Activated T-cell treated with anti-CD3 and anti-CD28 coated beads, Interleukin-2, amount 50 U/mL, for 72 hours (primary cell): Measurements from ENCODE around the gene FMNL2. TPM values are rescaled to one million over a fixed set of nuclear protein-coding genes. Genes with fewer than 3 reads are reported as not detected.

Source experiments
- ATAC-seq, 2 donors: fragments of 150-1000 bp; cut with Tn5 transposase; replicated peaks in 1 of 2; 2 replicates each; pipeline ENCODE4 v1.10.0; 2021; ENCODE audit warnings: moderate library complexity in 2 of 2, mild to moderate bottlenecking in 1 of 2
- DNase-seq, 2 donors: peaks; one replicate each; pipeline ENCODE4 v3.0.0; 2021 to 2022; ENCODE audit warnings: mixed read lengths in 1 of 2
- H3K27ac Mint-ChIP-seq: one replicate; pipeline ENCODE4 v1.8.0; 2022; ENCODE audit warnings: mild to moderate bottlenecking, moderate library complexity, mixed read lengths
- H3K27me3 Mint-ChIP-seq: one replicate; pipeline ENCODE4 v1.8.0; 2022; ENCODE audit warnings: low read depth, mixed read lengths
- H3K36me3 Mint-ChIP-seq, 2 donors: one replicate each; pipeline ENCODE4 v1.8.0; 2022; ENCODE audit warnings: mixed read lengths in 2 of 2, mild to moderate bottlenecking in 1 of 2; ENCODE audit not compliant: insufficient read depth in 2 of 2
- H3K4me1 Mint-ChIP-seq: one replicate; pipeline ENCODE4 v1.8.0; 2022; ENCODE audit warnings: low read depth, mixed read lengths
- H3K4me3 Mint-ChIP-seq, 2 donors: one replicate each; pipeline ENCODE4 v1.8.0; 2022; ENCODE audit warnings: mild to moderate bottlenecking in 2 of 2, mixed read lengths in 2 of 2, moderate library complexity in 2 of 2
- H3K9me3 Mint-ChIP-seq, 2 donors: one replicate each; pipeline ENCODE4 v1.8.0; 2022; ENCODE audit warnings: mixed read lengths in 2 of 2
- total RNA-seq, 2 donors: library from RNA; stranded (reverse); gene quantifications; one replicate each; pipeline ENCODE4 v1.2.3, GENCODE V29; 2022

Gene FMNL2
- total RNA-seq, 2 donors from 2014 or later: 3.5 to 4.7 TPM

DNA sequence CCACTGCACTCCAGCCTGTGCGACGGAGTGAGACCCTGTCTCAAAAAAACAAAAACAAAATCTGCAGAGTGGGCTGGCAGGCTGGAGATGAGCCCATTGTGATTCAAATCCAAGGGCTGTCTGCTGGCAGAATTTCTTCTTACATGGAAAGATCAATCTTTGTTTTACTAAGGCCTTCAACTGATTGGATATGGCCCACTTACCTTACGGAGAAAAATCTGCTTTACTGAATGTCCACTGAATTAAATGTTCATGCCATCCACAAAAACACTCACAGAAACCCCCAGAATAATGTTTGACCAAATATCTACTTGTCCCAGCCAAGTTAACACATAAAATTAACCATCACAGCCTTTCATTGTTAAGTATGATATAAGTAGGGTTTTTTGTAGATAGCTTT, 8.3 kb upstream of the FMNL2 start:
- H3K4me3 Mint-ChIP-seq: no peak overlapping the region

DNA sequence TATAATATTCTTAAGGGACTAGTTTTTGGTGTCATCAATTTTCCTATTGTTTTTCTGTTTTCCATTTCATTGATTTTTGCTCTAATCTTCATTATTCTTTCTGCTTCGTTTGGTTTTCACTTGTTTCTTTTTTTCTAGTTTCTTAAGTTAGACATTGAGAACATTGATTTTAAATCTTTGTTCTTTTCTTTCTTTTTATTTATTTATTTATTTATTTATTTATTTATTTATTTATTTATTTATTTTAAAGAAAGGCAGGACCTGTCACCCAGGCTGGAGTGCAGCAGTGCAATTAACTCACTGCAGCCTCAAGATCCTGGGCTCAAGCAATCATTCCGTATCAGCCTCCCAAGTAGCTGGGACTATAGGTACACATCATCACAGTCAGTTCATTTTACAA, 7.0 kb upstream of the FMNL2 start:
- H3K27me3 Mint-ChIP-seq: no peaks in the 10 kb centered on the region
- no peaks in the 10 kb centered on the region for H3K36me3 Mint-ChIP-seq
- DNase-seq: no peak

More for the DNA sequence above, 8.3 kb upstream of the FMNL2 start:
- Mint-ChIP-seq H3K36me3 (no peaks in the 10 kb centered on the region), H3K9me3 (no peaks in the 10 kb centered on the region), H3K4me1 (no peaks in the 10 kb centered on the region), H3K27me3 (no peaks in the 10 kb centered on the region), H3K27ac (no peak overlapping the region)
- DNase-seq: no peak
- ATAC-seq: no peak

DNA sequence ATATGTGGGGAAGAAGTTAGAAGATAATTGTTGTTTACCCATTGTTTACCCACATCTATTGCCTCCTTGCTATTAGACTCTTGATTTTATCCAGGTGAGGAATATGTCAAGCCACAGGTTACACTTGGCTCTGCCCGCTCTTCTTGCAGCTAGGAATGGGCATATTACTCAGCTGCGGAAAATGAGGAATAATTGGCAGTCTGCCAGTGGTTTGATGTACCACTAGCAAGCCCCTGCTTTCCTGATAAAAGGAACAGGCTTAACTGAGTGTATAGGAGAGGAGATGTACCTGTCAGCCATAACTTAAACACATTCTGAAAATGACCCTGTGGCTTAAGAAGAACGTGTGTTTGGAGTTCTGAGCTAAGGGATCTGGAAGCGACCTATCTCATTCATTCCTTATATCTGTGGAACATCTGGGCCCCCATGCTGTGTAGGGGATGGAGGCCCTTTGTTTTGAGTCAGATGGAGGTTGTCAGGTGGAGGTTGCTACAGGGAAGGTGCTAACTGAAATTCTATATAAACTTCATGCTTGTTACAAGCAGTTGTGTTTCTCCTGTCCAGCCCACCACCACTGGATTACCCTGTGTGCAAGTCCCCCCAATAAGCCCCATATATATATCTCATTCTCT, 4.6 kb upstream of the FMNL2 start:
- H3K27ac Mint-ChIP-seq: no peak overlapping the region
- no peak overlapping the region for H3K4me3 Mint-ChIP-seq
- peaks cover 9% of the 10 kb centered on the region for H3K4me1 Mint-ChIP-seq

More for the DNA sequence above, 7.0 kb upstream of the FMNL2 start:
- Mint-ChIP-seq H3K4me3 (no peak overlapping the region), H3K9me3 (no peaks in the 10 kb centered on the region), H3K4me1 (no peaks in the 10 kb centered on the region), H3K27ac (no peak overlapping the region)
- no peak for ATAC-seq

DNA sequence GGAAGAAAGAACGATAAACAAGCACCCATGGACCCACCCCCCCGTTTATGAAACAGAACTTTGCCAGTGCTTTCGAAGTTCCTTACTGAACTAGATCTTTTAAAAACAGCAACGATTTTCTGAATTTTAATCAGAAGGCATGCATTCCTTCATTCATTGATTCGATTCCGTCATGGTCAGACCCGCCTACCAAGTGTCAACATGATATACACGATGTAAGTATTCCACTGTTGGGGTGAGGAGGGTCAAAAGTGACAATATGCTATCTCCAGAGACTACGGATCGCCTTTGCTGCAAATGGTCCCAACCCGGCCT, 316 bp upstream of the FMNL2 start:
- ATAC-seq: no peak
- H3K27ac Mint-ChIP-seq: no peak overlapping the region
- peaks cover 0 to 4% of the 10 kb centered on the region in 2 donors for H3K36me3 Mint-ChIP-seq
- H3K27me3 Mint-ChIP-seq: peaks cover 39% of the 10 kb centered on the region
- H3K4me3 Mint-ChIP-seq: peak overlapping the region; percentile 87 to 90
- DNase-seq: no peak
- H3K4me1 Mint-ChIP-seq: peaks cover 18% of the 10 kb centered on the region
- no peaks in the 10 kb centered on the region for H3K9me3 Mint-ChIP-seq

More for the DNA sequence above, 4.6 kb upstream of the FMNL2 start:
- no peak for DNase-seq
- Mint-ChIP-seq H3K9me3 (no peaks in the 10 kb centered on the region), H3K27me3 (peaks cover 19% of the 10 kb centered on the region), H3K36me3 (no peaks in the 10 kb centered on the region)
- ATAC-seq: no peak

DNA sequence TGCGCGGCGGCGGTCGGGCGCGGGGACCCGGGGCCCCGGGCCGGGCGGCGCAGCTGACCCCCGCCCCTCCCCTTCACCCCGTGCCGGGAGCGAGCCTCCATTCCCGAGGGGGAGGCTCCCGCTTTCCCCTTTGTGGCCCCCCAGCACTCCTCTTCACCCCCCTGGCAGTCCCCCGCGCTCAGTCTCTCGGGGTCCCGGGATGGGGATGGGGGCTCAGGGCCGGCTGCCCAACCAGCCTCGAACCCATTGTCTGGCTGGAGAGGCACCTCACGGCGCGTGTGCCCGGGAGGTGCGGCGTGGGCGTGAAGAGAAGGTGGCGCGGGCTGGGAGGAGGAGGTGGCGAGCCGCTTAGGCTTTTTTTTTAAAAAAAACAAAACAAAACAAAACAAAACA, 748 bp downstream of the FMNL2 start:
- H3K4me3 Mint-ChIP-seq: peak overlapping the region; percentile 92 to 93
- H3K36me3 Mint-ChIP-seq: peaks cover 0 to 4% of the 10 kb centered on the region in 2 donors
- H3K4me1 Mint-ChIP-seq: peaks cover 18% of the 10 kb centered on the region
- no peaks in the 10 kb centered on the region for H3K9me3 Mint-ChIP-seq
- peak; percentile 24 to 33 for DNase-seq
- no peak overlapping the region for H3K27ac Mint-ChIP-seq
- peaks cover 43% of the 10 kb centered on the region for H3K27me3 Mint-ChIP-seq
- ATAC-seq: peak in 1 of 2 donors; percentile 2

DNA sequence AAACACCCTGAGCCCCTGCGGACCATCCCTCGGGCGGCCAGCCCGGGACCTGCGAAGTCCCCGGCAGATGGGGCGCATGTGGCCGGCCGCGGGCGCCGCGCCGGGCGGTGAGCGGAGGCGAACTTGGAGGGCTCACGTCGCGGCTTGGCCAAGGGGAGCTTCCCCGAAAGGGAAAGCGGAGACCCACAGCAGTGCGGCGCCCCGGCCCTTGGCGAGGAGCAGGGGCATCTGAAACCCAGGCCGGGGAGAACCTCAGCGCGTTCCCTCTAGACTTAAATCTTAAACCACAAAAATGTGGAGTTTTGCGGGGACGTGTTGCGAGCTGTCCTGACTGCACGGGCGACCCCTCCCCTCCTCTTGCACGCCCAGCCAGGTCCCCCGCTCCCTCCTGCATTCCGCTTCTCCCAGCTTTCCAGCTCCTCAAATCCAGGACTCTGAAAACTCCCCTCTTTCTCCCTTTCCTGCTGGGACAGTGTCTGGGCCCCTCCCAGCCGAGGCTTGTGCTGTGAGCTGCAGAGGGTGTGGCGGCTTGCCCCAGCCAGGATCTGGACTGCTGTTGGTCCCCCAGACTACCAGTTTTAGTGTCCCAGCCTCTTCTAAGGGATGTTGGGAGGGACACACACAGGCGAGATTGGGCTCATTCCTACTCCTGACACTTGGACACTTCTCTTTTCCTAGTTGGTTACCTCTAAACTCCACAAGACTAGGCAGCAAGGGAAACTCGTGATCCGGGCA, 1.3 kb downstream of the FMNL2 start:
- Mint-ChIP-seq H3K27ac (peak overlapping the region; percentile 75), H3K4me1 (peaks cover 18% of the 10 kb centered on the region), H3K36me3 (peaks cover 0 to 4% of the 10 kb centered on the region in 2 donors), H3K27me3 (peaks cover 43% of the 10 kb centered on the region), H3K9me3 (no peaks in the 10 kb centered on the region), H3K4me3 (peak overlapping the region; percentile 92 to 93)
- ATAC-seq: peak in 1 of 2 donors; percentile 20
- peak; percentile 24 to 30 for DNase-seq

DNA sequence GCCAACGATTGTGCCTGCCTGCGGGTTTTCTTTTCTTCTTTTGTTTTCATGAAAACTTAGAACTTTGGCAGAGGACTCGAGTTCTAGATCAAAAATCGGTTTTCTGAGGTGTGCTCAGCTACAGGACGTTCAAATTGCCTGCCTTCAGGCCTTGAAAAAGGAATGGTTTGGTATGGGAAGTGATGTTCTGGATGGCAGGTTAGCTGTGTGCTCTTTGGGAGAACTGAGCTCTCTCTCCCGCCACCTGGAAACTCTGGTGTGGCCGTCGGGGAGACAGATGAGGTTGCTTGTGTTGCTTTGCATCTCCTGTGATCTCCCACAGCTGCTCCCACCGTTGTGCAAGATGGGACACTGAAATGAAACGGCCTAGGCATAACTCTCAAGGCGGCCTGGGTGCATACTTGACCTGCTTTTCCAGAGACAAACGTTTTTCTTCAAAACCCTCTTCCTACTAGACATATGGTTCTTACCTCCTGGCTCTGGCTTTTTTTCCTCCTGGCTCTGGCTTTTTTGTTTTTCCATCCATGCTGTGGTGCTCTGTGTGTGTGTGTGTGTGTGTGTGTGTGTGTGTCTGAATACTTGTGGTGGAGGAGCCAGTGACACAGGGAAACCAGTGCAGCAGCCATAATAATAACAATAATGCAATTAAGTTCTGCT, 2.0 kb downstream of the FMNL2 start:
- Mint-ChIP-seq H3K27ac (no peak overlapping the region), H3K4me1 (peaks cover 18% of the 10 kb centered on the region), H3K27me3 (peaks cover 43% of the 10 kb centered on the region), H3K4me3 (peak overlapping the region; percentile 92 to 93), H3K36me3 (peaks cover 0 to 4% of the 10 kb centered on the region in 2 donors), H3K9me3 (no peaks in the 10 kb centered on the region)
- ATAC-seq (no peak), DNase-seq (no peak)

DNA sequence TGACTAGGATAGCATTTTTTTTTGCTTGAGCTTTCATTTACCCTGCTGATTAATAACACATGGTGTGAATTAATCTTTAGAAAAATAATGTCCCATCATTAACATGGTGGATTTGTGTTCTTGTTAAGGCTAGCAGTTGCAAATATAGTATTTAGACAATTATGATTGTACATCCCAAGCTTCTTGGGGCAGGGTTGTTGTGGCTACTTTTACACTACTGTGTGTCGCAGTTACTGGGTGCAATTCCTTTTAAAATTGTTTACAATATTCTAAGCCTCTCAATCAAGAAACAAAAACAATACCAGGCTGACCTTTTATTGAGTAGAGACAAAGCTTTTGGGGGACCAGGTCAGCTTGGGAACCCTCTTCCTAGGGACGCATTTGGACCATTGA, 2.5 kb downstream of the FMNL2 start:
- Mint-ChIP-seq H3K27ac (no peak overlapping the region), H3K4me3 (peak overlapping the region in 1 of 2 donors; percentile 92), H3K9me3 (no peaks in the 10 kb centered on the region), H3K4me1 (peaks cover 18% of the 10 kb centered on the region), H3K27me3 (peaks cover 43% of the 10 kb centered on the region), H3K36me3 (peaks cover 0 to 4% of the 10 kb centered on the region in 2 donors)
- ATAC-seq (no peak), DNase-seq (no peak)

DNA sequence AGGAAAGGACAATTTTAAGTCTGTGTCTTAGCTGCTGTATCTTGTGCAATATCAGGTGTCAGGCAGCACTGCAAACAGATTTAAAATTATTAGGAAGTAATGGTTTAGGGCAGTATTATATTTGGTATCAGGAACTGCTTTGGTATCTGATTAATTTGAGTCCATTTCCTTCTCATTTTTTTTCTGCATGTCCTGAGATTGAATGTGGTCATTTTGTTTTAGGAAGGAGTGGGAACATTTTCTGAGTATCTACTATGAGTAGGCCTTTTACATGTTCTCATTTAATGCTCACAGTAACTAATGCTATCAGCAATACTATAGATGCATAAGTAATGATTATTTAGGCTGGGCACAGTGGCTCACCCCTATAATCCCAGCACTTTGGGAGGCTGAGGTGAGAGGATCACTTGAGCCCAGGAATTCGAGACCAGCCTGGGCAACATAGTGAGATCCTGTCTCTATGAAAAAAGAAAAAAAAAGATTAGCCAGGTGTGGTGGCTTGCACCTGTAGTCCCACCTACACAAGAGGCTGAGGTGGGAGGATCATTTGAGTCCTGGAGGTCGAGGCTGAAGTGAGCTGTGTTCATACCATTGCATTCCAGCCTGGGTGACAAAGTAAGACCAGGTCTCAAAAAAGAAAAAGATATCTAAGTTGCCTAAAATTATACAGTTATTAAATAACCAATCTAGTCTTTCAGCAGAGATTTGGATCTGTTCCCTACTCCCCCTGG, 4.7 kb downstream of the FMNL2 start:
- Mint-ChIP-seq H3K27ac (no peak overlapping the region), H3K36me3 (peaks cover 0 to 4% of the 10 kb centered on the region in 2 donors), H3K4me3 (no peak overlapping the region), H3K4me1 (peaks cover 12% of the 10 kb centered on the region), H3K27me3 (peaks cover 26% of the 10 kb centered on the region), H3K9me3 (no peaks in the 10 kb centered on the region)
- ATAC-seq (no peak), DNase-seq (no peak)

DNA sequence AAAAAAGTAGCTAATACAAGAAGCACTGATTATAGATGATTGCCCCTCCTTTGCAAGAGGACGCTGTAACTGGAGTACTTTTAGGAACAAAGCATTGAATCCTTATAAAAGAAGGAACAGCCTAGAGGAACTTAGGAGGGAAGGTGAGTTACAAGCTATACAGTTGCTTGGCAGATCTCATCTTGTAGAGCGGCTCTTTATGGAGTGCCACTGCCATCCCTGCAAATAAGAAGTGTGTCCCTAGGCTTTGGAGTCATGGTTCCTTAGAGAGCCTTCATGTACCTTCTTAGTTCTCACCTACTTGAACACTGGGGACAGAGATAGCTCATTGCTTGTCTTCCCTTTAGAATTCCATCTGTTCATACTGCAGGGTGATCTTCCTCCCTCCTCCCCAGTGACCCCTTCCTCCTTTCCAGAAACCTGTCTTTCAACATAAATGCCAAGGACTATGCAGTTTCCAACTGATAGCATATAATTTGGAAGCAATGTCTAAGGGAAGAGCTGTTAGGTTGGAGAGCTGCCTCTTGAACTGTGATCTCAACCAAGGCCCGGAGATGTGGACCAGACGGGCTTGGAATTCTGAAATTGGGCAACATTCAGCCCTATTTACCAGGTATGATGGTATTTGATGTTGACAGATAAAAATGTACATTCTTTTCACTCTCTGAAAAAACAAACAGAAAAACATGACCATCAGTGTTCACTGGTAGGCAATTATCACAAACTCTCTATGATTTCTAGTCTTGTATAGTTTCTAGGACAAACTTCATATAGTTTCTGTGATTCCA, 7.5 kb downstream of the FMNL2 start:
- Mint-ChIP-seq H3K36me3 (no peaks in the 10 kb centered on the region), H3K4me3 (no peak overlapping the region), H3K4me1 (no peaks in the 10 kb centered on the region), H3K27me3 (peaks cover 11% of the 10 kb centered on the region), H3K9me3 (no peaks in the 10 kb centered on the region), H3K27ac (no peak overlapping the region)
- no peak for DNase-seq
- no peak for ATAC-seq

DNA sequence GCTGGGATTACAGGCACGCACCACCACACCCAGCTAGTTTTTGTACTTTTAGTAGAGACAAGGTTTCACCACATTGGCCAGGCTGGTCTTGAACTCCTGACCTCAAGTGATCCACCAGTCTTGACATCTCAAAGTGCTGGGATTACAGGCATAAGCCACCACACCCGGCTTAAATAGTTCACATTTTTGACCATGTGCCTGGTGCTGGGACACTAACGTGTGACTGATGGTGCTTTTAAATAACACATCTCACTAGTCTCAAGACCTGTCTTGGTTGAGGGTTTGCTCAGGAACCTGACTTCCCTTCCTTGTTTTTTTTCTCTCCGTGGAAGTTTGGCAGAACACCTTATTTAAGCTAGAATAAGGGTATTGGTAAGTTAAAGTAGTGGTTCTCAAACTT, 8.5 kb downstream of the FMNL2 start:
- H3K27ac Mint-ChIP-seq: no peak overlapping the region
- DNase-seq (no peak), ATAC-seq (no peak)
- no peaks in the 10 kb centered on the region for H3K4me1 Mint-ChIP-seq
- no peaks in the 10 kb centered on the region for H3K36me3 Mint-ChIP-seq
- H3K27me3 Mint-ChIP-seq: peaks cover 4% of the 10 kb centered on the region
- H3K4me3 Mint-ChIP-seq: no peak overlapping the region
- H3K9me3 Mint-ChIP-seq: no peaks in the 10 kb centered on the region

DNA sequence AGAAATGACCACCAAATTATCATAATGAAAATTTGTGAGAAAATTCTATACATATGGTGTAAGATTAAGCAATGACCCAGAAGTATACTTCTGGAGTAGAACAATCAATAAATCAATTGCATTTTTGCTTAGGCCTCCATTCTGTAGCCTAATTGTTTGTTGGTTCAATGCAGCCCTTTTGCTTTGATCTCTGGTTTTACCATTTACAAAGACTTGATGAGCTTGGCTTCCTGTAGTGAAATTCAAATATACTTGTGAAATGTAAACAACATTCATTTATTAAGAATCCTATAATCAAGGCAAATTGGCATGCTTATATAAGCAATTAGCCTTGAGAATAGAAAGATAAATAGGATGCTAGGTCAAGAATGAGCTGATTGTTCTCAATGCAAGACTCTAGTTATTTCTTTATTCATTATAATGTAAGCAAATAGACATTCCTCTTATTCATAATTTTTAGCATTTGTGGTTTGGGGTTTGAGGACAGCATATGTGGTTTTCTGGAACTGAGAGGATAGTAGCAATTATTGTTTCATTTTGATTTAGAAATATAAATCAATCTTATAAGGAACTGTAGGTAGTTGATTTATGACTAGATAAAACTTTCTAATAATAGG, 9.7 kb downstream of the FMNL2 start:
- H3K27ac Mint-ChIP-seq: no peak overlapping the region
- ATAC-seq: no peak
- no peak overlapping the region for H3K4me3 Mint-ChIP-seq
- no peaks in the 10 kb centered on the region for H3K9me3 Mint-ChIP-seq
- H3K4me1 Mint-ChIP-seq: no peaks in the 10 kb centered on the region
- no peak for DNase-seq
- H3K36me3 Mint-ChIP-seq: no peaks in the 10 kb centered on the region
- peaks cover 4% of the 10 kb centered on the region for H3K27me3 Mint-ChIP-seq
